HepG2 (cell line): Measurements from ENCODE around the gene IBTK. TPM values are rescaled to one million over a fixed set of nuclear protein-coding genes. Genes with fewer than 3 reads are reported as not detected.

ENCODE experiments used
- ATAC-seq: fragments of 200-7000 bp; cut with Tn5 transposase; 3 replicates; pipeline ENCODE4 v1.9.1; 2020; ENCODE audit warnings: mild to moderate bottlenecking, moderate library complexity
- BruUV-seq: library from RNA; stranded (reverse); fragments of 400-500 nt; replicated peaks from 2 replicates; lab custom pipeline; 2021; lab: Mats Ljungman, UMichigan
- CTCF ChIA-PET: fragments of 300-600 bp; formaldehyde crosslinking; extraction: SDS; loops from one replicate; lab custom pipeline; 2021; ENCODE audit warnings: low total read pairs, inconsistent platforms, low intra/inter-chr PET ratio; lab: Yijun Ruan, JAX
- POLR2A ChIA-PET: fragments of 350-600 bp; sonication (Branson Sonifier 250); formaldehyde crosslinking; loops from one replicate; lab custom pipeline; 2020; ENCODE audit warnings: antibody characterized with exemption, inconsistent platforms; lab: Yijun Ruan, JAX
- DNase-seq: peaks from one replicate; pipeline ENCODE4 v3.0.0-alpha.2; 2015; ENCODE audit warnings: low spot score
- FAIRE-seq: peaks from 3 replicates; lab custom pipeline; 2011; peaks lifted over from hg19 to GRCh38; lab: Jason Lieb, UNC
- H2AFZ ChIP-seq: one replicate; pipeline ENCODE4 v1.6.1; 2011; ENCODE audit warnings: low read length, inconsistent platforms
- H3K27ac ChIP-seq: fragments of 300-600 bp; 3 replicates; pipeline ENCODE4 v1.8.0; 2011; ENCODE audit warnings: mixed run types, mild to moderate bottlenecking, mixed read lengths, low read length, inconsistent platforms; ENCODE audit not compliant: insufficient read depth; ENCODE audit errors: extremely low read length
- H3K27me3 ChIP-seq, 2 experiments: fragments of 200-600 bp in 1 of 2; 2 replicates in 1 of 2; 3 replicates in 1 of 2; pipeline versions ENCODE4 v1.6.0 to v1.8.0; 2011; ENCODE audit warnings: low read length in 2 of 2, mild to moderate bottlenecking in 2 of 2, moderate library complexity in 2 of 2, inconsistent platforms in 1 of 2; ENCODE audit not compliant: insufficient read depth in 2 of 2, control insufficient read depth in 1 of 2
- H3K36me3 ChIP-seq, 2 experiments: fragments of 200-600 bp in 1 of 2; replicated peaks in 1 of 2; 2 replicates in 1 of 2; 3 replicates in 1 of 2; pipeline versions ENCODE4 v1.5.1 to v1.8.0; 2011; ENCODE audit warnings: low read length in 2 of 2, inconsistent platforms in 1 of 2; ENCODE audit not compliant: insufficient read depth in 2 of 2, control insufficient read depth in 1 of 2
- H3K4me1 ChIP-seq: 2 replicates; pipeline ENCODE4 v1.5.1; 2012; ENCODE audit warnings: low read length, inconsistent platforms; ENCODE audit not compliant: insufficient read depth
- H3K4me2 ChIP-seq: 2 replicates; pipeline ENCODE4 v1.6.0; 2011; ENCODE audit warnings: low read depth, low read length, inconsistent platforms
- H3K4me3 ChIP-seq, 3 experiments: fragments of 200-600 bp in 1 of 3; sonication (generic), shearing (Covaris generic) in 1 of 3; replicated peaks in 1 of 3; 2 replicates each; pipeline ENCODE4 v1.5.1; 2011 to 2016; ENCODE audit warnings: low read length in 3 of 3, inconsistent platforms in 2 of 3, low read depth in 2 of 3, mild to moderate bottlenecking in 2 of 3, control low read depth in 1 of 3, mixed read lengths in 1 of 3; ENCODE audit not compliant: insufficient read depth in 1 of 3
- H3K79me2 ChIP-seq: one replicate; pipeline ENCODE4 v1.6.1; 2011; ENCODE audit warnings: low read length, inconsistent platforms; ENCODE audit not compliant: insufficient read depth
- H3K9ac ChIP-seq: 2 replicates; pipeline ENCODE4 v1.6.0; 2011; ENCODE audit warnings: mild to moderate bottlenecking, low read depth, low read length, inconsistent platforms; ENCODE audit not compliant: insufficient read depth
- H3K9me3 ChIP-seq: 2 replicates; pipeline ENCODE4 v1.5.1; 2012; ENCODE audit warnings: mild to moderate bottlenecking, low read length
- H4K20me1 ChIP-seq: 2 replicates; pipeline ENCODE4 v1.6.0; 2011; ENCODE audit warnings: inconsistent platforms, mild to moderate bottlenecking, low read length, moderate library complexity; ENCODE audit not compliant: insufficient read depth
- ARNT ChIP-seq: fragments of 450-650 bp; IDR thresholded peaks from 2 replicates; pipeline ENCODE4 v1.6.1; 2017
- ELF1 ChIP-seq: sonication (generic); formaldehyde crosslinking; IDR thresholded peaks from 2 replicates; pipeline ENCODE4 v1.4.0; 2020; ENCODE audit warnings: missing genetic modification reagents
- FOXO4 ChIP-seq: sonication (generic); formaldehyde crosslinking; conservative IDR thresholded peaks from 2 replicates; pipeline ENCODE4 v1.8.1; 2023; ENCODE audit warnings: missing genetic modification reagents
- HIC2 ChIP-seq: sonication (generic); formaldehyde crosslinking; IDR thresholded peaks from 2 replicates; pipeline ENCODE4 v1.9.0; 2022; ENCODE audit warnings: low read depth, missing genetic modification reagents
- HOXA3 ChIP-seq: sonication (generic); formaldehyde crosslinking; IDR thresholded peaks from 2 replicates; pipeline ENCODE4 v1.5.0; 2020; ENCODE audit warnings: missing genetic modification reagents
- KMT2B ChIP-seq: IDR thresholded peaks from 2 replicates; pipeline ENCODE4 v1.6.1; 2016; ENCODE audit warnings: missing genetic modification reagents, missing compliant biosample characterization
- MYNN ChIP-seq: sonication (generic); formaldehyde crosslinking; IDR thresholded peaks from 2 replicates; pipeline ENCODE4 v1.4.0; 2020; ENCODE audit warnings: mild to moderate bottlenecking, low read depth, missing genetic modification reagents
- MZF1 ChIP-seq: sonication (generic); formaldehyde crosslinking; IDR thresholded peaks from 2 replicates; pipeline ENCODE4 v1.8.1; 2023; ENCODE audit warnings: mild to moderate bottlenecking, missing genetic modification reagents, borderline replicate concordance
- PBX2 ChIP-seq: IDR thresholded peaks from 2 replicates; pipeline ENCODE4 v1.6.1; 2016; ENCODE audit warnings: control low read depth
- REL ChIP-seq: sonication (generic); formaldehyde crosslinking; conservative IDR thresholded peaks from 2 replicates; pipeline ENCODE4 v1.8.0; 2022; ENCODE audit warnings: mild to moderate bottlenecking, missing genetic modification reagents, moderate library complexity
- TOPORS ChIP-seq: sonication (generic); formaldehyde crosslinking; IDR thresholded peaks from 2 replicates; pipeline ENCODE4 v1.8.0; 2023; ENCODE audit warnings: mild to moderate bottlenecking, missing genetic modification reagents
- U2AF2 ChIP-seq: fragments of 200-400 bp; formaldehyde crosslinking; IDR thresholded peaks from 2 replicates; pipeline ENCODE4 v1.6.1; 2017; ENCODE audit warnings: low read depth, mild to moderate bottlenecking, low read length
- ZFP82 ChIP-seq: sonication (generic); formaldehyde crosslinking; IDR thresholded peaks from 2 replicates; pipeline ENCODE4 v1.5.1; 2020; ENCODE audit warnings: mild to moderate bottlenecking, missing genetic modification reagents, borderline replicate concordance
- ZNF230 ChIP-seq: sonication (generic); formaldehyde crosslinking; IDR thresholded peaks from 2 replicates; pipeline ENCODE4 v1.4.0; 2020; ENCODE audit warnings: mild to moderate bottlenecking, missing genetic modification reagents
- ZNF460 ChIP-seq: sonication (generic); formaldehyde crosslinking; IDR thresholded peaks from 2 replicates; pipeline ENCODE4 v1.5.1; 2020; ENCODE audit warnings: missing genetic modification reagents, mild to moderate bottlenecking, borderline replicate concordance
- ZNF468 ChIP-seq: sonication (generic); formaldehyde crosslinking; IDR thresholded peaks from 2 replicates; pipeline ENCODE4 v1.8.0; 2022; ENCODE audit warnings: mild to moderate bottlenecking, moderate library complexity, missing genetic modification reagents
- ZNF558 ChIP-seq: sonication (generic); formaldehyde crosslinking; IDR thresholded peaks from 2 replicates; pipeline ENCODE4 v1.9.0; 2022; ENCODE audit warnings: mild to moderate bottlenecking, missing genetic modification reagents, borderline replicate concordance
- ZNF772 ChIP-seq: sonication (generic); formaldehyde crosslinking; IDR thresholded peaks from 2 replicates; pipeline ENCODE4 v1.5.0; 2020; ENCODE audit warnings: mild to moderate bottlenecking, missing genetic modification reagents
- ZNF792 ChIP-seq: IDR thresholded peaks from 2 replicates; pipeline ENCODE4 v1.6.1; 2016
- ZNF879 ChIP-seq: sonication (generic); formaldehyde crosslinking; IDR thresholded peaks from 2 replicates; pipeline ENCODE4 v1.8.1; 2023; ENCODE audit warnings: missing genetic modification reagents
- WGBS: methylation state at CpG from one replicate; pipeline ENCODE4 v1.1.6; 2017; ENCODE audit warnings: low lambda C conversion rate; 5-methylcytosine and 5-hydroxymethylcytosine counted together
- in situ Hi-C: cut with HindIII; loops from 2 replicates; pipeline ENCODE4 v1.10.0; 2017; ENCODE audit warnings: low pct_unique_long_range_greater_than_20kb; ENCODE audit not compliant: extremely low pct_ligation_motif_present
- intact Hi-C: fragments of 100-400 bp; cut with micrococcal nuclease; formaldehyde crosslinking; loops from one replicate; pipeline ENCODE4 v1.10.0; 2022; ENCODE audit not compliant: unreplicated experiment
- polyA plus RNA-seq, 8 experiments: library from polyadenylated mRNA; depleted of rRNA in 3 of 8; stranded (reverse) in 7 of 8; unstranded in 1 of 8; fragments of >200 nt; fragmentation: Illumina TruSeq in 4 of 8; extraction: Trizol in 4 of 8; gene quantifications; 2 replicates each; pipeline versions ENCODE4 v1.2.1 to v1.2.3, GENCODE V29; 2011 to 2016; ENCODE audit warnings: low read depth in 4 of 8, missing spikeins in 1 of 8, mixed read lengths in 1 of 8; ENCODE audit not compliant: insufficient read depth in 1 of 8
- total RNA-seq, 5 experiments: library from RNA; depleted of rRNA; stranded (reverse); fragments of >200 nt; fragmentation: Illumina TruSeq; extraction: Trizol; gene quantifications; 2 replicates each; pipeline ENCODE4 v1.2.3, GENCODE V29; 2016; ENCODE audit warnings: low read depth in 1 of 5

Gene IBTK
- total and polyA plus RNA-seq, 2 of the 13 experiments (the other 11 are each of a cell fraction or from before 2014, with no cell fraction given) = 23.8 to 60.0 TPM

GRCh38 chr6:82138075-82138791, 109.3 kb downstream of the IBTK start (continued):
- TF ChIP-seq ELF1 (CRISPR knock-in tag) = no peak
- no peak for TF ChIP-seq ZNF460 (CRISPR knock-in tag)
- TF ChIP-seq ZNF230 (CRISPR knock-in tag) = no peak
- TF ChIP-seq HOXA3 = no peak
- no peak for TF ChIP-seq REL (CRISPR knock-in tag)
- TF ChIP-seq, all 625 proteins: peak for 0

GRCh38 chr6:82131441-82131840, 116.1 kb downstream of the IBTK start:
- POLR2A ChIA-PET = no interaction called here
- TF ChIP-seq MZF1 (CRISPR knock-in tag) (no peak), ZNF468 (no peak), ZNF558 (CRISPR knock-in tag) (no peak), ZNF772 (CRISPR knock-in tag) (no peak), ZNF792 (CRISPR knock-in tag) (no peak), PBX2 (CRISPR knock-in tag) (no peak), MYNN (CRISPR knock-in tag) (no peak), TOPORS (no peak), ZFP82 (CRISPR knock-in tag) (no peak), KMT2B (CRISPR knock-in tag) (no peak), U2AF2 (no peak), ARNT (no peak), ZNF879 (no peak), HIC2 (no peak), FOXO4 (CRISPR knock-in tag) (no peak)

More at GRCh38 chr6:82131441-82131840, 116.1 kb downstream of the IBTK start:
- BruUV-seq = no TSS peak
- H3K27ac ChIP-seq = no peak overlapping the region
- WGBS = 33% methylated on average over 2 of the region's 2 CpGs
- ATAC-seq = no peak
- intact Hi-C loops (no loop called here), in situ Hi-C loops (no loop called here)
- no peak for DNase-seq
- H3K4me1 ChIP-seq = 0 out of 2 replicates have a peak, but pooled peaks cover 5% of the 10 kb centered on the region
- H3K79me2 ChIP-seq = no peaks in the 10 kb centered on the region
- FAIRE-seq = no peak
- no peaks in the 10 kb centered on the region for H3K36me3 ChIP-seq
- H3K27me3 ChIP-seq = no peaks in the 10 kb centered on the region
- no peak overlapping the region for H2AFZ ChIP-seq
- no peaks in the 10 kb centered on the region for H4K20me1 ChIP-seq
- H3K9me3 ChIP-seq = no peaks in the 10 kb centered on the region
- no peak overlapping the region for H3K9ac ChIP-seq
- CTCF ChIA-PET = no interaction called here
- H3K4me3 ChIP-seq = no peak overlapping the region
- no peak overlapping the region for H3K4me2 ChIP-seq
